Neural crest cell (in vitro differentiated cells): ENCODE results near the gene EFCAB11. TPM values are rescaled to one million over a fixed set of nuclear protein-coding genes. Genes with fewer than 3 reads are reported as not detected.
"Not testable (repeated sequence)": the region's sequence is repeated elsewhere in the genome, so short reads cannot be mapped to it uniquely, and the experiment has no call there.

Source experiments
- DNase-seq: peaks from one replicate; pipeline ENCODE4 v3.0.0; 2021; ENCODE audit warnings: low read depth, mixed read lengths, low spot score
- H3K27ac Mint-ChIP-seq: one replicate; pipeline ENCODE4 v1.8.0; 2021; ENCODE audit warnings: mild to moderate bottlenecking, mixed read lengths; ENCODE audit not compliant: unreplicated experiment
- H3K27me3 Mint-ChIP-seq: 2 replicates; pipeline ENCODE4 v1.8.0; 2021; ENCODE audit warnings: low read depth, mild to moderate bottlenecking, mixed read lengths
- H3K36me3 Mint-ChIP-seq: 2 replicates; pipeline ENCODE4 v1.8.0; 2021; ENCODE audit warnings: low read depth, mild to moderate bottlenecking, mixed read lengths
- H3K4me1 Mint-ChIP-seq: 2 replicates; pipeline ENCODE4 v1.8.0; 2021; ENCODE audit warnings: mixed read lengths
- H3K4me3 Mint-ChIP-seq: one replicate; pipeline ENCODE4 v1.8.0; 2021; ENCODE audit warnings: mild to moderate bottlenecking, mixed read lengths
- H3K9me3 Mint-ChIP-seq: 2 replicates; pipeline ENCODE4 v1.8.0; 2021; ENCODE audit warnings: mixed read lengths
- total RNA-seq: library from RNA; stranded (reverse); gene quantifications from 2 replicates; pipeline ENCODE4 v1.2.1, GENCODE V29; 2021
- TF ChIP-seq, protein P1 (sequence below): fragments of 200-600 bp; sonication (generic); conservative IDR thresholded peaks from 2 replicates; pipeline ENCODE4 v1.5.0; 2021; ENCODE audit warnings: antibody characterized with exemption, mild to moderate bottlenecking

The EFCAB11 gene
- total RNA-seq, 1 donor from 2014 or later = 15.4 TPM

DNA sequence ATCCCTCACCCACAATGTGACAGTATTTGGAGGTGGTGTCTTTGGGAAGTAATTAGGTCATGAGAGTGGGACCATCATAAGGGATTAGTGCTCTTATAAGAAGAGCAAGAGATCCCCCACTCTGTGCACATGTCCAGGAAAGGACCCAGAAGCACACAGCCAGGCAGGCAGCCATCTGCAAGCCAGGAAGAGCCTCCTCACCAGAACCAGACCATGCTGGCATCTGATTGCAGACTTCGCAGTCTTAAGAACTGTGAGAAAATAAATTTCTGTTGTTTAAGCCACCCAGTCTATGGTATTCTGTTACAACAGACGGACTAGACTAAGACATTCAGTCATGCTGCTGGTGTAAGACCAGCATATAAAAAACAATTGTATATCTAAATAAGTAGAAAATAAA, 69.8 kb downstream of the EFCAB11 start:
- no peaks in the 10 kb centered on the region for H3K9me3 Mint-ChIP-seq
- DNase-seq = no peak
- no peaks in the 10 kb centered on the region for H3K27me3 Mint-ChIP-seq
- TF ChIP-seq, protein P1, sequence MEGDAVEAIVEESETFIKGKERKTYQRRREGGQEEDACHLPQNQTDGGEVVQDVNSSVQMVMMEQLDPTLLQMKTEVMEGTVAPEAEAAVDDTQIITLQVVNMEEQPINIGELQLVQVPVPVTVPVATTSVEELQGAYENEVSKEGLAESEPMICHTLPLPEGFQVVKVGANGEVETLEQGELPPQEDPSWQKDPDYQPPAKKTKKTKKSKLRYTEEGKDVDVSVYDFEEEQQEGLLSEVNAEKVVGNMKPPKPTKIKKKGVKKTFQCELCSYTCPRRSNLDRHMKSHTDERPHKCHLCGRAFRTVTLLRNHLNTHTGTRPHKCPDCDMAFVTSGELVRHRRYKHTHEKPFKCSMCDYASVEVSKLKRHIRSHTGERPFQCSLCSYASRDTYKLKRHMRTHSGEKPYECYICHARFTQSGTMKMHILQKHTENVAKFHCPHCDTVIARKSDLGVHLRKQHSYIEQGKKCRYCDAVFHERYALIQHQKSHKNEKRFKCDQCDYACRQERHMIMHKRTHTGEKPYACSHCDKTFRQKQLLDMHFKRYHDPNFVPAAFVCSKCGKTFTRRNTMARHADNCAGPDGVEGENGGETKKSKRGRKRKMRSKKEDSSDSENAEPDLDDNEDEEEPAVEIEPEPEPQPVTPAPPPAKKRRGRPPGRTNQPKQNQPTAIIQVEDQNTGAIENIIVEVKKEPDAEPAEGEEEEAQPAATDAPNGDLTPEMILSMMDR = no peak
- H3K4me1 Mint-ChIP-seq = no peaks in the 10 kb centered on the region
- H3K36me3 Mint-ChIP-seq = no peaks in the 10 kb centered on the region
- peak overlapping the region; percentile 78 for H3K27ac Mint-ChIP-seq
- no peak overlapping the region for H3K4me3 Mint-ChIP-seq

DNA sequence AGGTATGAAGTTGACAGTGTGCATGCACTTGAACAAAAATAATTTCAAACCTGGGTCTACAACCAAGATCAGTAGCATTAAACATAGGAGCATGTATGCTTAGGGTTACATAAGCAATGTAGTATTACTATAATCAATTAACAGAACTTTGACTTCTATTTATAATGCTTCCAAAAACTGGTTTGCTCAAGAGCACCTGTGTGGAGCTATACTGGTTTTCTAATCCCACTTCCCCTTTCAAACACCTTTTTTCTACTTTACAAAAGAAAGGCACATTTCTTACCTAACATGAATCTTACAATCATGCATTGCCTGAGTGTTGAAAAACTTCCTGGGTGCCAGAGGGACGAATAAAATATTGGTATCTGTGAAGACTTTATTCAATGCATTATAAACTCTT, 72.7 kb downstream of the EFCAB11 start:
- Mint-ChIP-seq H3K27ac (no peak overlapping the region), H3K9me3 (no peaks in the 10 kb centered on the region), H3K27me3 (no peaks in the 10 kb centered on the region), H3K36me3 (no peaks in the 10 kb centered on the region), H3K4me3 (no peak overlapping the region), H3K4me1 (peaks cover 5% of the 10 kb centered on the region)
- no peak for DNase-seq
- TF ChIP-seq, protein P1 = no peak

DNA sequence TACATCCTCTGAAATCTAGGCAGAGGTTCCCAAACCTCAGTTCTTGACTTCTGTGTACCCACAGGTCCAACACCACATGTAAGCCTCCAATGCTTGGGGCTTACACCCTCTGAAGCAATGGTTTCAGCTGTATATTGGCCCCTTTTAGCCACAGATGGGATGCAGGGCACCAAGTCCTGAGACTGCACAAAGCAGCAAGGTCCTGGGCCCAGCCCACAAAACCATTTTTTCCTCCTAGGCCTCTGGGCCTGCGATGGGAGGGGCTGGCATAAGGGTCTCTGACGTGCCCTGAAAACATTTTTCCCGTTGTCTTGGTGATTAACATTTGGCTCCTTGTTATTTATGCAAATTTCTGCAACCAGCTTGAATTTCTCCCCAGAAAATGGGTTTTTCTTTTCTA, 80.4 kb downstream of the EFCAB11 start:
- peaks cover 10% of the 10 kb centered on the region for H3K9me3 Mint-ChIP-seq
- DNase-seq, H3K4me1 Mint-ChIP-seq, H3K4me3 Mint-ChIP-seq, H3K27me3 Mint-ChIP-seq, H3K27ac Mint-ChIP-seq: not testable (repeated sequence)
- peaks cover 21% of the 10 kb centered on the region for H3K36me3 Mint-ChIP-seq

DNA sequence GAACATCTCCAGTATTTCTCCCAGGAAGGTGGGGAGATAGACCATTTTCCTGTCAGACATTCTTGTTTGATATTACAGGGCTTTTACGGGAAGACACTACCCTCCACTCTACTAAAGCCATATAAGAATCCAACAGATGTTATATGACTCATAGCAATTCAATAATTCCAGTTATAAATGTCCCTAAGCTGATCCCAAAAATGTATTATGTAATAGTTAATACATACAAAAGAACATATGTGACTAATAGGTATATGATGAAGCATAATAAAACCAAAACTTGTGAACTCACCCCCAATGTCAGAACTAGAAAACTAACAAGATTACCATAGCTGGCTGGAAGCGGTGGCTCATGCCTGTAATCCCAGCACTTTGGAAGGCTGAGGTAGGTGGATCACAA, 84.2 kb downstream of the EFCAB11 start:
- H3K4me1 Mint-ChIP-seq = no peaks in the 10 kb centered on the region
- peaks cover 17% of the 10 kb centered on the region for H3K36me3 Mint-ChIP-seq
- no peak overlapping the region for H3K27ac Mint-ChIP-seq
- TF ChIP-seq, protein P1 = no peak
- DNase-seq = no peak
- no peak overlapping the region for H3K4me3 Mint-ChIP-seq
- no peaks in the 10 kb centered on the region for H3K27me3 Mint-ChIP-seq
- peaks cover 11% of the 10 kb centered on the region for H3K9me3 Mint-ChIP-seq

DNA sequence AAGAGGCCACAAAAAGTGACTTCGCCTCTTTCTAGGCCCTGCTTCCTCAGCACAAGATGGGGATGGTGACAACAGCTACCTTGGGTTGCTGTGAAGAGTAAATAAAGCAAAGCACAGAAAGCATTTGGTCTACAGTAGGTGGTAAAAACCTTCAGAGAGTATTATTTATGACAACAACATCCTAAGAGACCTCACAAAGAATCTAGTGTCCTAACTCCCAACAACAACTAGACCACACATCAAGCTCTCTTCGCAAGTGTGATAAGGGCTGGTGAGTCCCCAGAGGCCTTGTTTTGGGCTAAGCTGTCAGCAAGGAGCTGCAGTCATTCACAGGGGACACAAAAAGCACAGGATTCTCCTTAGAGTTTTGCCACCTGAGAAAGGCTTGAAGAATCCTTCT, 84.9 kb downstream of the EFCAB11 start:
- Mint-ChIP-seq H3K27ac (no peak overlapping the region), H3K4me1 (no peaks in the 10 kb centered on the region)

DNA sequence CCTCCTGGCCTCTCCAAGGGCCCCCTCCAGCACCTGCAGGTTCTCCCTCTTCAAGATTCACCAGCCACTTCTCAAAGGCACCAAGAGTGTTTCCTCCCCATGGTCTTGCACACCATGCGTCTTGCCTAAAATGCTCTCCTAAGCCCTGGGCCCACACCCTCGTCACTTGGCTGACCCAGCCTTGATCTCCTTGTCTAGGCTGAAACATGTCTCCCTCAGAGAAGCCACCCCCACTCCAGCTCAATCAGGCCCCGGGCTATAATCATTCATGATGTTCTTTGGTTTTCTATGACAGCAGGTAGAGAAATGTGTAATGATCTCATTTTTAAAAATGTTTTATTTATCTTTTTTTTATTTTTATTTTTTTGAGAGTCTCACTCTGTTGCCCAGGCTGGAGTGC, 88.1 kb downstream of the EFCAB11 start:
- Mint-ChIP-seq H3K36me3 (peaks cover 5% of the 10 kb centered on the region), H3K9me3 (peaks cover 4% of the 10 kb centered on the region), H3K4me3 (no peak overlapping the region), H3K27ac (no peak overlapping the region), H3K27me3 (no peaks in the 10 kb centered on the region), H3K4me1 (no peaks in the 10 kb centered on the region)
- TF ChIP-seq, protein P1 = no peak
- no peak for DNase-seq

More for the DNA sequence above, 84.9 kb downstream of the EFCAB11 start:
- peaks cover 13% of the 10 kb centered on the region for H3K36me3 Mint-ChIP-seq
- H3K27me3 Mint-ChIP-seq = no peaks in the 10 kb centered on the region
- TF ChIP-seq, protein P1 = no peak
- DNase-seq = no peak
- H3K4me3 Mint-ChIP-seq = no peak overlapping the region
- H3K9me3 Mint-ChIP-seq = peaks cover 6% of the 10 kb centered on the region
